GM19238 (cell line): ENCODE measurements around the gene SEMA3E.
"Not testable (repeated sequence)": the region's sequence is repeated elsewhere in the genome, so short reads cannot be mapped to it uniquely, and the experiment has no call there.

ENCODE experiments used
- DNase-seq: peaks from one replicate; pipeline ENCODE4 v3.0.0; 2011; ENCODE audit warnings: low spot score; ENCODE audit not compliant: insufficient read length

Gene SEMA3E

DNA sequence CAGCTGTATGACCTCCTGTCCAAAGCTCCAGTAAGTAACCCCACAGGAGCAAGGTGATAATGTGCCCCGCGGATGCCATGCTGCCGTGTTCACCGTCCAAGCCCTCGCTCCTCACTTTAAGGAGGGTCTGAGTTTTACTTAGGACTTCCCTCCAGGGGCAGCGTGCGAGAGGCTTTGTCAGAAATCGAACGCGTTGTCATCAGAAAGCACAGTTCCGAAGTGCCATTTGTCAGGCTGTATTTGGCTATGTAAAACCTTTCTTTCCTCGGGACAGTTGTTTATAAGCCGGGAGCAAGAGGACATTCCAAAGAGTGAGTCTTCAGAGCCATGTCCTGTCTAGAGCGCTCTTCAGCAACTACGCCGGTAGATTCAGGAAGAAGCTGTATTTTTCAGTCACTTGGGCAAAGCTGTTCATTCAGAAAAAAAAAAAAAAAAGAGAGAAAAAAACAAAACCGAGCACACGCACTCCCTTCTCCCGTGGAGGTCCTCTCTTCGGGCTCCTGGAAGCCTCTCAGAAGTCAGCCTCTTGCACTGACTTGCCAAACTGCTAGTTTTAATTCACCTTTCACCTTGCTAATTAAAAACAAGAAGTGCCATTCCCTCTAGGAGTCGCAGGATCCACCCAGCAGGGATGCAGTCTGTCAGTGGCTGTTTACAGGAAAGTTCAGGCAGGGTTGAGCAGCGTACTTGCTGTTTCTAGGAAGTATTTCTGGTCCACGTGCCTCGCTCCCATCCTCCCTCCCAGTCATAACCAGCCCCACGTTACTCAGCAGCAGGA is at the start of gene SEMA3E:
TSS of gene SEMA3E (minus strand) at position 676 of the 778 bp plus-strand sequence.
- no peak for DNase-seq

DNA sequence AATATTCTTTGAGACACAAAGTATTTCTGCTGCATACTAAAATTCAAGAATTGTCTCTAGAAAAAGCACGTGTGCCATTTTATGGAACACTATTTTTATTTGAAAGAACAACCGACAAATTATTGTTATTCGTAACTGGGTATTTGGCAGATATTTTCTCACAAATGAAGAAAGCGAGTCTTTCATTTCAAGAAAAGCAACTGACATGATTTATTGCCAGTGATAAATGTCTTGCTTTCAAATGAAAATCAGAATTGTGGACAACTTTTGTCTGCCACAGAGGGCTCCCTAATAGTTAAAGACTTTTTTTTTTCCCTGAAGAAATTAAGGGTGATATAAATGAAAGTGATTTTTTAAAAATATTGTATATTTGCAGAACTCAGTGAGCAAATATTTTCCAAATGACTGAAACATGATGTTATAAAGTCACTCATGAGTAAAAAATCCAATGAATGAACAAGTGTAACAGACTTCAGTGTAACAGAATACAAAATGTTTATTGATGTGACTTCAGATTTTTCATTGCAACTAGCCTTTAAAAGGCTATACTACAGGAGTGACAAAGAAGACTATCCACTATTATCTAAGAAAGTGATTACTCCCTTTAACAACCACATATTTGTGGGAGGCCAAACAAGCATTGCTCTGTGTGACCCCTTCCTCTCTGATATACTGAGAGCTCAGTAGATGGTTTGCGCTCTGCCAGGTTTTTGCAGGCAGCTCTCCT is 49.0 kb upstream of the SEMA3E start:
- no peak for DNase-seq

DNA sequence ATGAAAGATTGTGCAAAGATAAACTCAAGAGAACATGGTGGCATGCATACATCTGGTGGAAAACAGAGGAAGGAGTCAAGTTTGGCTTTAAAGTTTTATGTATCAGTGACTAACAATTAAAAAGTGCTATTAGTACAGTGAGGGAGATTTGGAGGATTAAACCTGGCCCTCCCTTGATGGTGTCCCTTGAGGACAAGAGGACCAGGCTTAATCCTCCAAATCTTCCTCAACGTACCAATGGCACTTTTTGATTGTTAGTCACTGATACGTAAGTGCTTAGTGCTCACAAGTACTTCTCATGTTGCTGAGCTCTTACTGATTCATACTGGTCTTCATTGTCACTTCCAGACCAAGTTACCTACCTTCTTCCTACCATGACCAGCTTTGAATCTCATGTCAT is 47.2 kb upstream of the SEMA3E start:
- no peak for DNase-seq

DNA sequence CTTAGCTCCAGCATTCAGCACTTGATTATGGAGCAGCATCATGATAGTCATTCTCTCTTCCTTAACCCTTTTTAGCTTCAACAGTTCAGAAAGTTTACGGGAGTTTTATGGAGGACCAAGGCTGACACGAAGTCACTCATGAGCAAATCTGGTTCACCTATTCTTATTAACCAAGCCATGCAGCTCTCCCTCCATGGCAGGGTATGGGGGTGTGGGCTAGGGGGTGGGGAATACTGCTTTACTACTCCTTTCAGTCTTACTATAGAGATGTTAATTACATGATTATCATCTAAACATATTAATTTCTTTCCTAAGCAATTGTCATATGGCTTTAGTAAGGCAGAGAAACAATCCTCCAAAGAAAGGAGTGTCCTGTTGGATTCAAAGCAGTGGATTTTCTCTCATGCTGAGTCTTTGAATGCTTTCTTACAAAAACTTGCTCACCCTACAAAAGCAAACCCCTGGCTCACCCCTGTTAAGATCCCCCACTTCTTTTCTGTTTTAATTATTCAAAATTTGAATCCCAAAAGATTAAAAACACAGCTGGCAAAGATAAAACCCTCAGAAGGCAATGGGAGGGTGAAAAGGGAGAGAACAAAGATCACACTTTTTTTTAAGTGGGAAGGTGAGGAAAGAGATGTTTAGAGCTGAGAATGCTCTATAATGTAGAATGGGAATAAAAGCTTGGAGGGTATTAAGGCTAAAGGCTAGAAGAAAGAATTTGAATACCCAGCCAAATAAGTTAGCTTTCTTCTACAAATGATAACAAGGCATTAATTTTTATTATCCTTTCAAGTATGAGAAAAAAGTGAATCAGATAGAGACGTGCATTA is 46.4 kb upstream of the SEMA3E start:
- DNase-seq, result no peak

DNA sequence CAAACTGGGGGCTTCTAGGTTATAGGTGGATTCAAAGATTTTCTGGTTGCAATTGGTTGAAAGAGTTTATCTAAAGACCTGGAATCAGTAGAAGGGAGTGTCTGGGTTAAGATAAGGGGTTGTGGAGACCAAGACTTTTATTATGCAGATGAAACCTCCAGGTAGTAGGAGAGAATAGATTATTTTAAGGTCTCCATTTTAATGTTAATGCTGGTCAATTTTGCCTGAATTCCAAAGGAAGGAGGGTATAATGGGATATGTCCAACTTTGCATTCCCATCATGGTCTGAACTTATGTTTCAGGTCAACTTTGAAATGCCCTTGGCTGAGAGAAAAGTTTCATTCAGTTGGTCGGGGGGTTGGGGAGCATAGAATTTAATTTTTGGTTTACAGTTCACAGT is 44.3 kb upstream of the SEMA3E start:
- no peak for DNase-seq

DNA sequence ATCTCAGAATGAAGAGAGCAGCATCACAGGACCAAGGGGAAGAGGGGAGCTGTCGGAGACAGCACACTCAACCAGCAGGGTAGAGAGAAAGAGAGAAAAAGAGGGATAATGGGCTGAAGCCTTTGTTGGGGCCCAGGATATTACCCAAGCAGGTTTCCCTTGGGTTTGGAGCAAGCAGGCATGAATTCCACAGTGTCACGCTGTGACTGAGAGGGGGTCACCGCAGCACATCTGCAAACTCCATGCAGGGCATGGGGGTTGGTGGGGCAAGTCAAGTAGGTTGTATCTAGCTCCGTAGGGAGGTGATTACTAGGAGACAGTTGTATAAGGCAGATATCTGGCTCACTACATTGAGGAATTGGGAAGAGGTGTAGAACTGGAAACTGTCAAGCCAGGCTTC is 42.2 kb upstream of the SEMA3E start:
- DNase-seq, result no peak

DNA sequence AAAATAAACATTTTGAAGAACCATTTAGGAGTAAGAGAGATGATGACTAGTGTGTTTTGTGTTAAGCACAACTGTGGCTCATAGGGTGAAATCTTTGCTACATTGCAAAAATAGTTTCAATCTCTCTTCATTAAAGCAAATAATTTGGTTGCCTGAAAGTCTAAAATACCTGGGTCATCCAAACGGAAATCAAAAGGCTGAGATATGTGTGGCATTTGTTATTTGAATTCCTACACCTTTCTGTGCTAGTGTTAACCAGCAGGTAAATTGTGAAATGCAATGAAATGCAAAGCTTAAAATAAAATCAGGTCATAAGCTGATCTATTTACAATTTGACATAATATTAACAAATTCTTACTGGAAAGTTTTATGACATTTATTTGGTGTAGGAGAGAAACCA is 40.9 kb upstream of the SEMA3E start:
- DNase-seq, result no peak

DNA sequence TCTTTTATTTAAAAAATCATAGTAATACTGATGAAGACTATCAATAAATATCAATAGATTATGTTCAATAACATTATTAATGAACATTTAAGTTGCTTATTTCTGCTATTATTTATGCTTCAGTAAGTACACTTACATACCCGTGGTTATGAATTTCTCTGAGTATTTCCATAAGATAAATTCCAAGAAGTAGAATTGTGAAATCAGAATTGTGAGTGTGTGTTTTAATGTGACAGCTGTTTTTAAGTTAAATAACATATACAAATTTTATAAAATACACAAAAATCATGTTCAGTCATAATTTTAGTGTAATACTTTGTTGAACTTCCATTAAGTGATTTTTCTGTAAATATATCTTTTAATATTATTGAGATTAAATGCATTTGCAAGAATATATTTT is 37.5 kb upstream of the SEMA3E start:
- DNase-seq, result no peak

DNA sequence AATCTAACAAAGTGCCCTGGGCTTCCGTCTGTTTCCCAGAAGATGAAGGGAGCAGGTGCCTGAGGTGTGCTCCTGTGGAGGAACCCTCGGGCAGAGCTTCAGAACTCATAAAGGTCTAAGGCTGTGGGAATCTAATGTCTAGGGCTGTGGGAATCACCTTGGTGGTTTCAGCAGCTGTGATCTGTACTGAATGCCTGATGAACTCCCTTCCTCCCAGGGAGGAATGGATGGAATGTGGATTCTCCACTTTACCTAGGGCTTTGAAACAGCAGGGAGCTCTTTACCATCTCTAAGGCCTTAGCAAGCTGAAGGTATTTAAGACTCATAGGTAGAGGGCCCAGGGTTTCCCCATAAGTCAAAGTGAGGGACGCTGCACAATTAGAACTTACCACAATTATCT is 36.0 kb upstream of the SEMA3E start:
- no peak for DNase-seq

DNA sequence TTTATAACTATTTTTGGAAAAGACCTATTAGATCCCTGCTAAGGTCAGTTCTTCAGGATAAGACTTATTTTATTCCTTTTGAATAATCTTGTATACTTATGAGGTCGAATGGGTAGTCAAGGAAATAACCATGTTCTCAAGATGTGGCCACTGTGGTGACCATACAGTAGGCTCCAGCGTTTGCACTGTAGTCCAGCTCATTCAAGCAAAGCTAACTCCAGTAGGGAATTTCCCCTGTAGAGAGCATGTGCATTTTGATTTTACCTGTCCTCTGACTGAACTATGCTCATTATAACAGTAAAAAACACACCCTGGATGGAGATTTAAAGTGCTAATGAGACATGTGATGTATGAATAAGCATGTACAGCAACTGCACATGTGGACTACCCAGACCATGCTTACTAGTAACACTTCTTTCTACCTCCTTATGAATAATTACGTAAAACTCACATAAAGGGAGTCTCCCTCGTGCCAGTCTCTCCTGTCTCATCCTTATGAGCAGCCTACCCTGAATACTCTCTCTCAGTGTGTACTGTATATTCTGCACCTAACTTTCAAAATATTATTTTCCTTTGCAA is 32.4 kb upstream of the SEMA3E start:
- DNase-seq, result no peak

DNA sequence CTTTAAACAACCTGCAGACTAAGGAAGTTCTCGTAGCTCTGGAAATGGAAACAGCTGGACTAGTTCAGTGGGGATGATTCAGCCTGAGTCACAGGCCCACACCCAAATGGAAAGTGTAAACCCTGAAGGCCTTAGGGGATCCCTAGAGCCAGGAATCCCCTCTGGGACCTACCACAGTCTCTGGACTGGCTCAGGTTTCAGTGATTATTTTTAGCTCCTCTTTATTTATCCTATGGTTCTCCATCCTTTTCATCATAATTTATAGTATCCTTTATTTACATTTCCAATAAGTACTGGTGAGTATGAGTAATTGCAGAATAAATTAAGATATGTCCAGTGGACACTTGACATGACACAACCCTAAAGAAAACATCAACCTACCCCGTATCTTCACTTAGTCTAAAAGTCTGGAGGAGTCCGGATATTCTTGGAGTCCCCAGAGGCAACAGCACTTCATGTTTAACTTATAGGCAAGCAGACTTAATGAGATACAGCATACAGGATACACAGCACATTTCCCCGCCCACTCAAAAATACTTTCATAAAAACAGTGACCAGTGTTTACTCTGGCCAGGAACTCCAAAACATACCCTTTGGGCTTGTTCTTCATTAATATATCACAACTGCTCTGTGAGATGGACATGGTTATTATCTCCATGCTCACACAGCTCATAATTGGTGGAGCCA is 28.4 kb upstream of the SEMA3E start:
- no peak for DNase-seq

DNA sequence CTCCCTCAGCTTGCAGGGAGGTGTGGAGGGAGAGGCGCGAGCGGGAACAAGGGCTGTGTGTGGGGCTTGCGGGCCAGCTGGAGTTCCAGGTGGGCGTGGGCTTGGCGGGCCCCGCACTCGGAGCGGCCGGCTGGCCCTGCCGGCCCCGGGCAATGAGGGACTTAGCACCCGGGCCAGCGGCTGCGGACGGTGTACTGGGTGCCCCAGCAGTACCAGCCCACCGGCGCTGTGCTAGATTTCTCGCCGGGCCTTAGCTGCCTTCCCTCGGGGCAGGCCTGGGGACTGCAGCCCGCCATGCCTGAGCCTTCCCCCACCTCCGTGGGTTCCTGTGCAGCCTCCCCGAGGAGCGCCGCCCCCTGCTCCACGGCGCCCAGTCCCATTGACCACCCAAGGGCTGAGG is 24.4 kb upstream of the SEMA3E start:
- not testable (repeated sequence) for DNase-seq

DNA sequence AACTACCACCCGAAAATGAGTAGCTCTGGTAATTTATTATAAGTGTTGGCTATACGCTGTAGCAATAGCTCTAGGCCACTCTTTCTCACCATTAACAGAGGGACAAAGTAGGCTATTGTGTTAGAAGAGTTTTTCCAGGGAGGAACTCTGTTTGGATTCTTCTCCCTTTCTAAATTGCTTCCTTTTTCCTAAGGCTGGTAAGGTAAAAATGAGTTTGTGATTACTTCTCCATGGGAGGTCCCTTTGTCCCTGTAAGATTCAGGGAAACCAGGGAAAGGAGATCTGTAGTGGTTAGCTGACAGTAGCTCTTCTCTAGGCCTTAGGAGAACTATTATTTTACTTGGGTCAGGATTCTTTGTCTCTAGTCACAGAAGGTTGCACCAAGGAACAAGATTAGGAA is 23.2 kb upstream of the SEMA3E start:
- no peak for DNase-seq

DNA sequence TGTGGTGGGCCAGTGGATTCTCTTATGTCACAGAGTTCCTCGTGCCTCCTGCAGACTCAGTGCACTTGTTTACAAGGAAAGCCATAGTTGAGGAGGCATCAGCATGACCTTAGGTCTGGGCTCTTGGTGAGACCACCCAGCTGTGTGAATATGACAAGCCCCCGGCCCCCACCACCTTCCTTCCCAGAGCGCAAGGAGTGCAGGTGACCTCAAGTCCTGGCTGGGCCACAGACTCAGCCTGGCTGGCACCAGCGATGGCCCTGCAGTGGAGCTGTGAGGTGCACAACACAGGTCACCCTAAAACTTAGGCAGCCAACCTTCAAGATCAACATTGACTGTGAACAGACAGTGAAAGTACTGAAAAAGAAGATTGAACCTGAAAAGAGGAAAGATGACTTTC is 14.2 kb upstream of the SEMA3E start:
- DNase-seq, result no peak

DNA sequence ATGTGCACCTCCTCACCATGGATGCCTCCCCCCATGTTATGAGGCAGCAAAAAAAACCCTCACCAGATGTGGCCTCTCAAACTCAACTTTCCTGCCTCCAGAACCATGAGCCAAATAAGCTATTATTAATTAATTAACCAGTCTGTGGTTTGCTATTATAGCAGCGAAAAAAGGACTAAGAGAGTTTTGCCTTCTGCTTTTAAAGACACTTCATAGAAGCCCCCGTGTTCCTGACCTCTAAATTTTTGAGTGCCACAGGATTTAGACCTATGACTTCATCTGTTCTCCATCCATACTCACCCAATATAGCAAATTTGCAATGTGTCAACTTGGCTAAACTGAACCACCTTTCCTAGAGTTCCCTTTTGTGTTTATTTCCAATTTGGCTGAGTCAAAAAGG is 9.2 kb upstream of the SEMA3E start:
- DNase-seq, result no peak

DNA sequence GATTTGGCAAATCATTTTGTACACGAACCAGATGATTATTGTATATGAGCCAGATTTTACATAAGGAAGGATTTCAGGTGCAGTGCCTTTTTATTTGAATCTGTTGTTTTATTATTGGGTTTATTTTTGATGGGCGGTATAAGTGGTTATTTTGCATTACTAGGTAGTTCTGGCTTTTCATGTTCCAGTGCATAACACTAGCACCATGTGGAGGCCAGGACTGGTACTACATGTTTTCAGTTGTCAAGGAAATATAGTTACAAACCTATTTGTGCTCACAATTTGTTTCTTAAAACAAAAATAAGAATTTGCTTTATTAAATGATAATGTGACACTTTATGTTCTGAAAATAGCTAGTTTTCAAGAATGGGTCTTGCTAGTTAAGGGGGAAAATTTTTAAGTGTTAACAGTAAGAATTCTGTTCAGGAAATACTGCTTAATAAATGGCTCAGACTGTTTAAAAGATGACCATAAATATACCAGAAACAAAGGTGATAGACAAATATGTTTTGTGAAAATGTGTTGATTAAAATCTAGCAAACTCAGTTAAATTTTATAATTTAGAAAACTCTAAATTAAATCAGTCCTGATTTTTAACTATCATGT is 7.1 kb upstream of the SEMA3E start:
- DNase-seq, result no peak

DNA sequence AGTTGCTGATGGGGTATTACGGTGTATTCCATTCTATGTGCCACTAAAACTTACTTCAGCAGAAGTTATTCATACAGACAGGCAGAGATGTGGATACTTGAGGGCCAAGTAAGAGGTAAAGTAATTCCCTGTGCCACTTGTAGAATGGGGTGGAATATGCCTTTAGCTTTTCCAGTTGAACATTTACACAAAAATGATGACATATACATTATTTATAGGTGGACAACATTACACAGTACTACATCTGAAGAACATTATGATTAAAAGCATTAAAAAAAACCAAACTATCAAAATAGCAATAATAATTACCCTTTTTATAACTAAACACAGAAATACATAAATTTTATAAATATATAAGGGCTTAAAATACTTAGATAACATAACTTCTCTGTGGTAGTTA is 3.5 kb upstream of the SEMA3E start:
- no peak for DNase-seq

DNA sequence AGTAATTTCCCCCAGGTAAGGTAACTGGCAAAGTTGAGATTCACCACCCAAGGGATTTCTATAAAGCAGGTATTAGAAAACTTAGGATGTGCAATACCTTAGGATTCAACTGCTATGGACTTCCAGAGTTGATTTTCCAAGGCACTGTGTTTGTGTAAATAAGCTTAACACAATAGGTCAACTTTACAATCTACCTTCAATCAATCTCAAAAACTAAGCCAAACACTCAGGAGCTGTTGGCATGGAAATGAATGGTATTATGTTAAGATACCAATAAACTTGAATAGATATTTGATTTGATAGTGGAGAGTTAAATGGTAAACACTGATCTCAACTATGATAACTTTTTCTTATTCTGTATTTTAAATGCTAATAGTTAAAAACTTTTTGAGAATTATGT is 762 bp upstream of the SEMA3E start:
- DNase-seq, result no peak

DNA sequence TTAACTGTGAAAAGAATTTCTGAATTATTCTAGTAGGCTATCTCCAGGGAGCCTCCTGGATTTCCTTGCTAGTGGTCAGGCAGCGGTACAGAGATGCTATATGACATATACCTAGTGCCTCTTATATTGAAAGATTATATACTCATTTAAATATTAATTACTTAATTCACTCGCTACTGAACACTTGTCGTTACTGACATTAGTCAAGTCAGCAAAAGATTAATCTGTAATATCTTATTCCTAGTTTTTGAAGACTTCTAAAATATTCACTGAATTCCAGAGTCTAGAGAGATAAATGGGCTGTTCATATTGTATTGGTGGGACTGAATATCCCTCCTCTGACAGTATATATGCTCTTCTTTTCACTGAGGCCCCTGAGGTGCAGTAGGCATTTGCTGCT is 2.9 kb downstream of the SEMA3E start:
- no peak for DNase-seq

DNA sequence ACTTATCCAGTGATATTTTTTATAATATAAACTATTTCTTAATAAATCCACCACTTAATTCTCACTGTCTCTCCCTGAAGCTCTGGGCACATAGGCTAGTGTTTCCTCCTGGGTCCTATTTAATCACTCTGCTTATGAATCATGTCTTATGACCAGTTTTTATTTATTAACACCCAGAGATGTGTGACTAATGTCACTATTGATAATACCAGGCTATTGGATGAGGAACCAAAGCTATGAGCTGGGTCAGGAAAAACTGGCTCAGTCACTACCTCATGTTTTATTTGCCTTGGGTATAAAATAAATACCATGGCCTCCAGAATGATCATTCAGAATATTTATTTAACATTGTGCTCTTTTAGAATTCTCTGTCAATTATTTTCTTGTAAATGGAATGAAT is 5.2 kb downstream of the SEMA3E start:
- no peak for DNase-seq

DNA sequence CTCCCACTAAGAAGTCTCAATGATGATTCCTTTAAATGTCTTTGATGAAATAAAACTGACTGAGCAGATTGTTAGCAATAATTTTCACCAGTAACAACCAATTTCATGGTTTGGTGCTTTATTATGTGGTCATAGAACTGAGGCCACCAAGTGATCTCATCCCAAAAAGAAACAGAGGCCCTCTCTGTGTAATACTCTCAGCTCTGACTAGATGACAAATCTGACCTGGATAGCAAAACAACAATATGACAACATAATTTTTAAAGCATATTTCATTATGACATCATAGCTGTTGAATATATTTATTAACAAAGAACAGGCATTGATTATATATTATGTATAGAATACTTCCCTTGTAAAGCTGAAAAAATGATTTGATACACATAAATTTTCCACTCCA is 5.9 kb downstream of the SEMA3E start:
- DNase-seq, result no peak
